ENCODE results near the gene HSPH1. TPM values are rescaled to one million over a fixed set of nuclear protein-coding genes. Genes with fewer than 3 reads are reported as not detected.

The HSPH1 gene
- total and polyA plus RNA-seq, 2 of the 8 experiments (the other 6 are each of a cell fraction or from before 2014, with no cell fraction given), result 14.2 to 145 TPM

DNA sequence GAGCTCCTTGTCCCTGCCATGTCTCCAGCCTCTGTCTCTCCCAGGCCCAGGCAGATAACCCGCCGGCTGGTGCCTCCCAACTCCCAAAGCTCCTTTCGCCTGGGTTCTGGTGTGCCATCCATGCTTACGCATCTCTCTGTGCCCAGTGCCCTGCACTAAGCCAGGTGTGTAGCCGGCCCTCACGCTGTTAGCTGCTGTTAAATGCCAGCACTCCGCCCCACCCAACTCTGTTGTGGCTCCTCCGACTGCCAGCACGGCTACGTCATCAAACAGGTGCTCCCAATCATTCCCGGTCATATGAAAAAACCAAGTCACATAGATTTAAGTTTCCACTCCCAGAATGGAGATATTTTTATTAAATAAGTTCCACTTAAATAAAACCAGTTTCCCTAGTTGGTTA, 7.0 kb upstream of the HSPH1 start:
- no peak overlapping the region for H2AFZ ChIP-seq (ENCODE audit: low read length)

More for the DNA sequence above, 7.0 kb upstream of the HSPH1 start:
- no peaks in the 10 kb centered on the region for H3K79me1 ChIP-seq (ENCODE audit: low read depth, low read length)
- 91% methylated on average over 11 of the region's 11 CpGs; no CpG with 5 or more reads in 1 of the 2 experiments for WGBS, 2 experiments (ENCODE audit: extremely low coverage in 1 of 2, insufficient coverage in 1 of 2, insufficient read length in 1 of 2, insufficient replicate concordance in 2 of 2, low coverage in 1 of 2, low lambda C conversion rate in 2 of 2, missing lambda C conversion rate in 1 of 2)
- ChIA-PET CTCF (ENCODE audit: partially characterized antibody) (no interaction called here), POLR2A (ENCODE audit: partially characterized antibody) (interaction anchor here (0.6 kb wide), 1 partner anchor 256 kb away, joined by 3 read pairs; no protein-coding TSS in a partner anchor)
- no peak overlapping the region for H3K18ac ChIP-seq (ENCODE audit: extremely low read depth, low read length)
- no peaks in the 10 kb centered on the region for H3K9me3 ChIP-seq (ENCODE audit: insufficient read depth in 2 of 2, low read depth in 1 of 2, low read length in 1 of 2)
- H3K36me3 ChIP-seq (ENCODE audit: control insufficient read depth in 2 of 4, insufficient read depth in 4 of 4, low read length in 3 of 4), result no peaks in the 10 kb centered on the region
- TF ChIP-seq NANOG (IDR thresholded peaks at IDR 0.05; ENCODE audit: insufficient read depth, low read depth, low read length, poor library complexity, severe bottlenecking), result no peak
- TF ChIP-seq BACH1 (IDR thresholded peaks at IDR 0.05; ENCODE audit: low read length), result no peak
- TF ChIP-seq CHD1 (IDR thresholded peaks at IDR 0.05; ENCODE audit: low read depth, low read length), result no peak
- no peak for TF ChIP-seq PHF8 (conservative IDR thresholded peaks at IDR 0.05; ENCODE audit: low read depth, low read length)
- no peak for TF ChIP-seq HDAC2 (IDR thresholded peaks at IDR 0.05; ENCODE audit: borderline replicate concordance in 1 of 2, low read depth in 2 of 2, low read length in 2 of 2)
- no peak for TF ChIP-seq ATF3 (IDR thresholded peaks at IDR 0.05; ENCODE audit: insufficient read depth, low read depth, low read length)
- TF ChIP-seq BCL11A (IDR thresholded peaks at IDR 0.05; ENCODE audit: low read depth in 2 of 2, low read length in 2 of 2), result no peak
- TF ChIP-seq YY1 (IDR thresholded peaks at IDR 0.05; ENCODE audit: low read depth, low read length), result no peak
- TF ChIP-seq ZNF274 (IDR thresholded peaks at IDR 0.05; ENCODE audit: borderline replicate concordance, extremely low read depth, low read length), result no peak
- no peak for TF ChIP-seq SIRT6 (IDR thresholded peaks at IDR 0.05; ENCODE audit: low read length)
- no peak for TF ChIP-seq SIN3A (conservative IDR thresholded peaks at IDR 0.05 in 1 of 2, IDR thresholded peaks at IDR 0.05 in 1 of 2; ENCODE audit: low read depth in 1 of 2, low read length in 2 of 2)
- TF ChIP-seq SP4 (IDR thresholded peaks at IDR 0.05; ENCODE audit: low read length), result no peak
- TF ChIP-seq KDM5A (IDR thresholded peaks at IDR 0.05; ENCODE audit: low read length), result no peak
- TF ChIP-seq EZH2 (IDR thresholded peaks at IDR 0.05; ENCODE audit: low read depth, low read length, severe bottlenecking), result no peak
- FAIRE-seq (no peak), DNase-seq (ENCODE audit: low read depth in 1 of 2, low spot score in 2 of 2) (no peak)
- H4K8ac ChIP-seq (ENCODE audit: extremely low read depth, insufficient read depth, low read length), result no peak overlapping the region
- no peak overlapping the region for H2BK120ac ChIP-seq (replicated peaks; ENCODE audit: low read depth, low read length)
- H2BK5ac ChIP-seq (ENCODE audit: low read depth, low read length), result no peak overlapping the region
- no peak overlapping the region for H4K91ac ChIP-seq (replicated peaks; ENCODE audit: insufficient read length, low read length)
- H3K23ac ChIP-seq (ENCODE audit: insufficient read length), result no peak overlapping the region
- H2BK12ac ChIP-seq (ENCODE audit: low read depth, low read length), result no peak overlapping the region
- H3K23me2 ChIP-seq (ENCODE audit: low read depth, low read length), result no peaks in the 10 kb centered on the region; the same call in 1 of the 2 replicates
- H2BK15ac ChIP-seq (ENCODE audit: low read length), result no peak overlapping the region
- H3K79me2 ChIP-seq (ENCODE audit: control insufficient read depth in 1 of 2, insufficient read depth in 2 of 2, low read length in 2 of 2), result no peaks in the 10 kb centered on the region
- no peak overlapping the region for H3K27ac ChIP-seq (ENCODE audit: low read depth, low read length)
- no peak overlapping the region for H2BK20ac ChIP-seq (ENCODE audit: low read length)
- 0 out of 7 replicates have a peak, but pooled peaks cover 0 to 2% (median 0%) of the 10 kb centered on the region in 4 experiments for H3K4me1 ChIP-seq (replicated peaks in 1 of 4; ENCODE audit: control insufficient read depth in 3 of 4, insufficient read depth in 4 of 4, low read length in 3 of 4)
- no peaks in the 10 kb centered on the region for H3K27me3 ChIP-seq (replicated peaks in 1 of 4; ENCODE audit: control insufficient read depth in 3 of 4, extremely low read depth in 1 of 4, insufficient read depth in 3 of 4, low read length in 3 of 4)
- H2AK5ac ChIP-seq (ENCODE audit: low read depth, low read length), result no peak overlapping the region
- H3K9ac ChIP-seq (replicated peaks in 1 of 4; ENCODE audit: extremely low read depth in 1 of 4, low read depth in 3 of 4, low read length in 3 of 4), result no peak overlapping the region
- no peak overlapping the region for H3K14ac ChIP-seq (ENCODE audit: insufficient read length)
- no peak overlapping the region for H4K5ac ChIP-seq (ENCODE audit: insufficient read length, low read depth, low read length)
- no peak overlapping the region for H3K4ac ChIP-seq (replicated peaks; ENCODE audit: insufficient read length, low read depth, low read length)
- H4K20me1 ChIP-seq (replicated peaks in 1 of 2; ENCODE audit: control insufficient read depth in 1 of 2, insufficient read depth in 2 of 2, low read length in 2 of 2), result no peaks in the 10 kb centered on the region
- no peak overlapping the region for H3K4me3 ChIP-seq (ENCODE audit: extremely low read depth in 1 of 4, insufficient read depth in 2 of 4, low read depth in 3 of 4, low read length in 4 of 4)
- H3K4me2 ChIP-seq (ENCODE audit: insufficient read depth in 1 of 2, low read depth in 2 of 2, low read length in 2 of 2), result no peak overlapping the region
- no peak overlapping the region for H3K56ac ChIP-seq (replicated peaks; ENCODE audit: insufficient read length, low read depth, low read length)

Data from H1 (cell line).